K562 treated with DMSO at 1 percent for 4 hours (cell line): ENCODE measurements around the gene GAA. TPM values are rescaled to one million over a fixed set of nuclear protein-coding genes. Genes with fewer than 3 reads are reported as not detected.

Experiments used
- total RNA-seq: library from RNA; unstranded; fragments of 300-600 nt; gene quantifications from 2 replicates; pipeline ENCODE4 v1.2.3, GENCODE V29; 2022; ENCODE audit not compliant: insufficient read depth

Gene GAA
- 5.7 and 6.5 TPM in 2 replicates for total RNA-seq

DNA sequence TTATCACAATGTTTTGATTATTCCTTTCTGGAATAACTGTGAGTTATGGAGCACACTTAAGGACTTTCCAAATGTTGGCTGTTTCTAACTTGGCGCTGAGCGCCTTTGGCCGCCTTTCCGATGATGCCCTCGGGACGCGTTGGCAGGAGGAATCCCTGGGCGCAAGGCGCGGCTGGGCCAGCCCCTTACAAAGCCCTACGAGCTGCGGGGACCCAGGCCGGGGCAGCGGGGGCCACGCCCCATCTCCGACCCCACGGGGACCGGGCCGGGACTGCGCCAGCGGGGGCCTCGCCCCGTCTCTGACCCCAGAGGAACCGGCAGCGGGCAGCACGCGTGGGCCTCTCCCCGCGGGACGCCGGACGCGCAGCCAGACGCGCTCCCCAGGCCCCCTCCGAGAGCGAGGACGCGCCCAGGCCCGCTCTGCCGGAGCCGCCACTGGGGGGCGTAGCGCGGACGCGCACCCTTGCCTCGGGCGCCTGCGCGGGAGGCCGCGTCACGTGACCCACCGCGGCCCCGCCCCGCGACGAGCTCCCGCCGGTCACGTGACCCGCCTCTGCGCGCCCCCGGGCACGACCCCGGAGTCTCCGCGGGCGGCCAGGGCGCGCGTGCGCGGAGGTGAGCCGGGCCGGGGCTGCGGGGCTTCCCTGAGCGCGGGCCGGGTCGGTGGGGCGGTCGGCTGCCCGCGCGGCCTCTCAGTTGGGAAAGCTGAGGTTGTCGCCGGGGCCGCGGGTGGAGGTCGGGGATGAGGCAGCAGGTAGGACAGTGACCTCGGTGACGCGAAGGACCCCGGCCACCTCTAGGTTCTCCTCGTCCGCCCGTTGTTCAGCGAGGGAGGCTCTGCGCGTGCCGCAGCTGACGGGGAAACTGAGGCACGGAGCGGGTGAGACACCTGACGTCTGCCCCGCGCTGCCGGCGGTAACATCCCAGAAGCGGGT lies at the start of gene GAA:
TSS of gene GAA (plus strand) at position 571 of the 935 bp plus-strand sequence. CDS start 3,006 bp downstream, outside the sequence.

DNA sequence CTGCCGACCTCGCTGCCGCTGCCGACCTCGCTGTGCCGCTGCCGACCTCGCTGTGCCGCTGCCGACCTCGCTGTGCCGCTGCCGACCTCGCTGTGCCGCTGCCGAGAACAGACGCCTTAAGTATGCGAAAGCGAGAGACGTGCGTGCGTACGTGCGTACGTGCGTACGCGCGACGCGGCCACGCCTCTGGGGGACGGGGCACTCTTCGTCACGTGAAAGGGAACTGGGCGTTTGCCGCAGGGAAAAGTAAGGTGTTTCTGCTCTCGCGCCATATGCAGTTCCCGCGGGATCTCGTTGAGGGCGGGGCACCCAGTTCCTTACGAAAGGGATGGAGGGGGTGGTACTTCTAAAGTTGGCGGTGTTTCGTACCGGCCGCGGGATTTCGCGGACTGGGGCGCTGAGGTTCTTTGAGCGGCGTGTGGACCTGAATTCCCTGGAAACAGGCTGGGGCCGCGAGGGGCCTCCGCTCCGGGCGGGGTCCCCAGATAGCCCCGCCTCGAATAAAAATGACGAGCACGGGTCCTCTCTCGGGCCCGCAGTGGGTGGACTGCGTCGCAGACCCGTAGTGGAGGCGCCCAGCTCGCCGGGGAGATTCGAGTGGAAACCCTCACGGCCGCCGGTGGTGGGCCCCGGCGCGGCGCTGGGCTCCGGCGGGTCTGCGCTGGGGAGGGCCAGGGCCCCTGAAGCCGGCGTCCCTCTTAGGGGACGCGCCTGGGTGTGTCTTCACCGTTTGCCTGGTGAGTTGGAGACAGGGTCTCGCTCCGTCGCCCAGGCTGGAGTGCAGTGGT lies 45.8 kb downstream of the GAA start, which contains the start of gene EIF4A3:
TSS of gene EIF4A3 (minus strand) at position 94 of the 788 bp plus-strand sequence. CDS start 167 bp downstream, outside the sequence.

Other genes starting within 250 kb of the GAA start
- gene TBC1D16, start 65.7 kb upstream of the GAA start, total RNA-seq, result 1.9 TPM in 1 of 2 replicates, not detected in the other
- gene CCDC40, start 64.9 kb upstream of the GAA start, total RNA-seq, result not detected in 2 replicates
- 122 and 124 TPM in 2 replicates for gene EIF4A3, start 45.5 kb downstream of the GAA start, total RNA-seq
- gene CARD14, start 68.4 kb downstream of the GAA start, total RNA-seq, result 0.18 TPM in 1 of 2 replicates, not detected in the other
- 13.0 and 23.7 TPM in 2 replicates for gene SGSH, start 118.8 kb downstream of the GAA start, total RNA-seq
- gene SLC26A11, start 118.8 kb downstream of the GAA start, total RNA-seq, result 9.4 and 17.1 TPM in 2 replicates
- 49.5 and 85.2 TPM in 2 replicates for gene RNF213, start 159.3 kb downstream of the GAA start, total RNA-seq